NT2/D1 (cell line): ENCODE measurements around the gene ULK4.
"Not testable (repeated sequence)": the region's sequence is repeated elsewhere in the genome, so short reads cannot be mapped to it uniquely, and the experiment has no call there.

Experiments
- DNase-seq: peaks from one replicate; pipeline ENCODE4 v3.0.0-alpha.2; 2011; ENCODE audit warnings: low read depth, low spot score
- H3K27me3 ChIP-seq: 2 replicates; pipeline ENCODE4 v1.6.0; 2011; ENCODE audit warnings: mild to moderate bottlenecking; ENCODE audit not compliant: insufficient read length, insufficient read depth
- H3K36me3 ChIP-seq: 2 replicates; pipeline ENCODE4 v1.6.1; 2011; ENCODE audit warnings: mild to moderate bottlenecking, low read length, mixed read lengths; ENCODE audit not compliant: insufficient read depth, insufficient read length
- H3K4me1 ChIP-seq: 2 replicates; pipeline ENCODE4 v1.5.1; 2011; ENCODE audit not compliant: insufficient read depth, insufficient read length
- H3K4me3 ChIP-seq: 2 replicates; pipeline ENCODE4 v1.5.1; 2011; ENCODE audit warnings: low read depth; ENCODE audit not compliant: insufficient read length
- H3K9ac ChIP-seq: 2 replicates; pipeline ENCODE4 v1.6.0; 2011; ENCODE audit warnings: low read depth; ENCODE audit not compliant: insufficient read length
- H3K9me3 ChIP-seq: 2 replicates; pipeline ENCODE4 v1.5.1; 2011; ENCODE audit warnings: mild to moderate bottlenecking, low read length; ENCODE audit not compliant: insufficient read depth
- SUZ12 ChIP-seq: IDR thresholded peaks from 2 replicates; pipeline ENCODE4 v1.6.1; 2011; ENCODE audit not compliant: insufficient read length, insufficient read depth; ENCODE audit errors: extremely low read depth
- YY1 ChIP-seq: IDR thresholded peaks from 2 replicates; pipeline ENCODE4 v1.6.1; 2011; ENCODE audit not compliant: insufficient read length, insufficient read depth
- ZNF274 ChIP-seq: IDR thresholded peaks from 2 replicates; pipeline ENCODE4 v1.6.1; 2011; ENCODE audit warnings: mild to moderate bottlenecking, low read depth, low read length

The ULK4 gene

GRCh38 chr3:41808152-41808551 is 153.8 kb downstream of the ULK4 start:
- H3K9me3 ChIP-seq: no peaks in the 10 kb centered on the region; the same call in 1 of the 2 replicates

GRCh38 chr3:41794748-41795589 is 166.9 kb downstream of the ULK4 start:
- no peak for DNase-seq
- Histone ChIP-seq H3K9ac (no peak overlapping the region), H3K36me3 (no peaks in the 10 kb centered on the region), H3K4me1 (no peaks in the 10 kb centered on the region), H3K27me3 (no peaks in the 10 kb centered on the region), H3K4me3 (no peak overlapping the region), H3K9me3 (no peaks in the 10 kb centered on the region)
- TF ChIP-seq YY1 (no peak), ZNF274 (no peak), SUZ12 (no peak)

More at GRCh38 chr3:41808152-41808551, 153.8 kb downstream of the ULK4 start:
- H3K9ac ChIP-seq: no peak overlapping the region
- H3K4me3 ChIP-seq: no peak overlapping the region
- no peak for DNase-seq
- no peaks in the 10 kb centered on the region for H3K27me3 ChIP-seq
- TF ChIP-seq ZNF274 (no peak), SUZ12 (no peak), YY1 (no peak)
- H3K36me3 ChIP-seq: no peaks in the 10 kb centered on the region
- H3K4me1 ChIP-seq: no peaks in the 10 kb centered on the region

GRCh38 chr3:41792806-41793205 is 169.1 kb downstream of the ULK4 start:
- Histone ChIP-seq H3K4me3 (no peak overlapping the region), H3K4me1 (no peaks in the 10 kb centered on the region), H3K27me3 (no peaks in the 10 kb centered on the region), H3K9me3 (no peaks in the 10 kb centered on the region), H3K36me3 (peaks cover 3% of the 10 kb centered on the region), H3K9ac (no peak overlapping the region)
- DNase-seq: no peak
- TF ChIP-seq ZNF274: no peak
- no peak for TF ChIP-seq YY1
- no peak for TF ChIP-seq SUZ12

GRCh38 chr3:41769106-41769505 is 192.8 kb downstream of the ULK4 start:
- H3K9ac ChIP-seq: no peak overlapping the region
- H3K4me1 ChIP-seq: no peaks in the 10 kb centered on the region
- DNase-seq: no peak
- H3K4me3 ChIP-seq: no peak overlapping the region
- H3K36me3 ChIP-seq: no peaks in the 10 kb centered on the region
- H3K9me3 ChIP-seq: no peaks in the 10 kb centered on the region
- no peak for TF ChIP-seq SUZ12
- no peak for TF ChIP-seq YY1
- TF ChIP-seq ZNF274: no peak
- no peaks in the 10 kb centered on the region for H3K27me3 ChIP-seq

GRCh38 chr3:41768363-41768762 is 193.5 kb downstream of the ULK4 start:
- no peak for DNase-seq
- H3K4me1 ChIP-seq: no peaks in the 10 kb centered on the region
- no peak overlapping the region for H3K9ac ChIP-seq
- H3K9me3 ChIP-seq: no peaks in the 10 kb centered on the region
- H3K27me3 ChIP-seq: no peaks in the 10 kb centered on the region
- TF ChIP-seq SUZ12: no peak
- no peak for TF ChIP-seq ZNF274
- no peak for TF ChIP-seq YY1
- H3K4me3 ChIP-seq: no peak overlapping the region
- H3K36me3 ChIP-seq: no peaks in the 10 kb centered on the region

- not testable (repeated sequence) for DNase-seq, H3K27me3 ChIP-seq, H3K4me3 ChIP-seq
Measured at GRCh38 chr3:41762867-41763266, 199.0 kb downstream of the ULK4 start.

GRCh38 chr3:41753651-41754050 is 208.3 kb downstream of the ULK4 start:
- Histone ChIP-seq H3K27me3 (no peaks in the 10 kb centered on the region), H3K36me3 (no peaks in the 10 kb centered on the region), H3K4me1 (no peaks in the 10 kb centered on the region), H3K4me3 (no peak overlapping the region), H3K9me3 (no peaks in the 10 kb centered on the region), H3K9ac (no peak overlapping the region)
- TF ChIP-seq ZNF274: no peak
- no peak for TF ChIP-seq YY1
- no peak for TF ChIP-seq SUZ12
- DNase-seq: no peak

More at GRCh38 chr3:41762867-41763266, 199.0 kb downstream of the ULK4 start:
- not testable (repeated sequence) for H3K9me3 ChIP-seq, H3K9ac ChIP-seq, H3K4me1 ChIP-seq, H3K36me3 ChIP-seq

GRCh38 chr3:41751597-41751996 is 210.3 kb downstream of the ULK4 start:
- no peak for TF ChIP-seq YY1
- TF ChIP-seq SUZ12: no peak
- TF ChIP-seq ZNF274: no peak
- no peak overlapping the region for H3K9ac ChIP-seq
- H3K4me3 ChIP-seq: no peak overlapping the region
- no peaks in the 10 kb centered on the region for H3K27me3 ChIP-seq
- DNase-seq: no peak
- H3K9me3 ChIP-seq: no peaks in the 10 kb centered on the region
- no peaks in the 10 kb centered on the region for H3K4me1 ChIP-seq
- no peaks in the 10 kb centered on the region for H3K36me3 ChIP-seq
